Breast epithelium (tissue), 4 donors: Measurements from ENCODE around the gene ANXA2R. TPM values are rescaled to one million over a fixed set of nuclear protein-coding genes. Genes with fewer than 3 reads are reported as not detected.

ENCODE experiments used
- DNase-seq, 2 donors: peaks; one replicate each; pipeline ENCODE4 v3.0.0-alpha.2; 2019; ENCODE audit warnings: low spot score in 2 of 2
- H3K27ac ChIP-seq, 2 donors: fragments of 200-600 bp; sonication (generic) in 1 of 2; one replicate each; pipeline ENCODE4 v1.5.1; 2016 to 2019; ENCODE audit warnings: mild to moderate bottlenecking in 1 of 2
- H3K27me3 ChIP-seq, 2 donors: fragments of 200-600 bp; sonication (generic) in 1 of 2; one replicate each; pipeline versions ENCODE4 v1.5.1 to v1.6.0; 2017 to 2019; ENCODE audit warnings: control low read depth in 1 of 2, mild to moderate bottlenecking in 1 of 2
- H3K36me3 ChIP-seq: fragments of 200-600 bp; one replicate; pipeline ENCODE4 v1.5.1; 2019
- H3K4me1 ChIP-seq, 2 donors: fragments of 200-600 bp; sonication (generic); one replicate each; pipeline ENCODE4 v1.5.1; 2016 to 2019; ENCODE audit warnings: control low read depth in 1 of 2
- H3K4me3 ChIP-seq, 3 donors: fragments of 200-600 bp; sonication (generic); 1 replicate in 2 of 3; 2 replicates in 1 of 3; pipeline ENCODE4 v1.5.1; 2016 to 2019; ENCODE audit warnings: mild to moderate bottlenecking in 3 of 3, moderate library complexity in 2 of 3
- H3K9me3 ChIP-seq, 2 donors: fragments of 200-600 bp; sonication (generic) in 1 of 2; one replicate each; pipeline ENCODE4 v1.5.1; 2016 to 2019; ENCODE audit warnings: control low read depth in 1 of 2
- CTCF ChIP-seq, 3 donors: fragments of 450-650 bp; IDR thresholded peaks; one replicate each; pipeline ENCODE4 v1.5.1; 2016 to 2017; ENCODE audit warnings: antibody characterized with exemption in 3 of 3, mild to moderate bottlenecking in 3 of 3, moderate library complexity in 3 of 3
- POLR2A ChIP-seq: fragments of 450-650 bp; IDR thresholded peaks from one replicate; pipeline ENCODE4 v1.6.1; 2016; ENCODE audit warnings: antibody characterized with exemption, mild to moderate bottlenecking, moderate library complexity
- POLR2AphosphoS5 ChIP-seq, 3 donors: sonication (generic); formaldehyde crosslinking; IDR thresholded peaks; one replicate each; pipeline ENCODE4 v1.6.1; 2017; ENCODE audit warnings: antibody characterized with exemption in 3 of 3
- intact Hi-C: fragments of 100-400 bp; cut with DNase I; formaldehyde crosslinking; loops from one replicate; pipeline ENCODE4 v1.15.1; 2023; ENCODE audit warnings: low total_unique reads
- total RNA-seq, 3 donors: library from RNA; depleted of rRNA; stranded (reverse); fragments of >200 nt; gene quantifications; one replicate each; pipeline ENCODE4 v1.1.0, GENCODE V29; 2016

The ANXA2R gene
- total RNA-seq, 3 donors from 2014 or later = 3.2 to 5.4 (median 4.6) TPM

DNA sequence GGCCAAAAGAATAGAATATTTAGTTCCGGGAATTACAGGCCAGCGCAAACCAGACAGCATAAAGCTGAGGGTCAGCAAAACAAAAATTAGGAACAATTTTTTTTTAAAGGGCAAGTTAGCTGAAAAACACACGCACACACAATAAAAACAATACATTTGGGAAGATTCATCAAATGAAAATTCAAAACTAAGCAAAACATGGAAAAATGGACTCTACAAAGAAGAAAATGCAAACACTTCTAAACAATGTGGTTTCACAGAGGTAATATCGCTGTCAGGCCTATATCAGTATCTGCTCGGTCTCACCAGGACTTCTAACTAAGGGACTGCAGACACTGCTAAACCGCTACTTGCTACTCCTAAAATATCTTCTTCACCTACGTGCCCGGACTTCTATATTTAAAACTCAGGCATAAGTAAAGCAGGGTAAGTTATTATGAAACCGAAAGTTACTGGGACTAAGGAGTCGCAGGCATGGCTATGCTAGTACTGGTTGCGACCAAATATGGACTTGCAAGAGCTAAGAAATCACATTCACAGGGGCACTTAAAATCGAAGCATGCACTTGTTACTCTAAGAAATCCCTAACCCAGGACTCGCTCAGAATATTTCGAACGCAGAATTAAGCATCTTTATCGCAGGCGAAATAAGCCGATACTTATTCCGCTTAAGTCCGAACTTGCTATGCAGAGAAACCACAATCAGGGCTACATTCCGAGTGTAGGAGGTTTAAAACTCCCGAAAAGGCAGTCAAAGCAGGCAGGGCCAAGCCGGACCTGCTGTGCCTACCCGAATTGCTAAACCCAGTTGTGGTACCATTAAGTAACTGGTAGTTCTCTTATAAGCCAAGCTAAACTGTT, 2.3 kb downstream of the ANXA2R start:
- peak overlapping the region; percentile 67 to 74 for H3K27ac ChIP-seq
- no peaks in the 10 kb centered on the region for H3K27me3 ChIP-seq
- intact Hi-C loops = no loop called here

DNA sequence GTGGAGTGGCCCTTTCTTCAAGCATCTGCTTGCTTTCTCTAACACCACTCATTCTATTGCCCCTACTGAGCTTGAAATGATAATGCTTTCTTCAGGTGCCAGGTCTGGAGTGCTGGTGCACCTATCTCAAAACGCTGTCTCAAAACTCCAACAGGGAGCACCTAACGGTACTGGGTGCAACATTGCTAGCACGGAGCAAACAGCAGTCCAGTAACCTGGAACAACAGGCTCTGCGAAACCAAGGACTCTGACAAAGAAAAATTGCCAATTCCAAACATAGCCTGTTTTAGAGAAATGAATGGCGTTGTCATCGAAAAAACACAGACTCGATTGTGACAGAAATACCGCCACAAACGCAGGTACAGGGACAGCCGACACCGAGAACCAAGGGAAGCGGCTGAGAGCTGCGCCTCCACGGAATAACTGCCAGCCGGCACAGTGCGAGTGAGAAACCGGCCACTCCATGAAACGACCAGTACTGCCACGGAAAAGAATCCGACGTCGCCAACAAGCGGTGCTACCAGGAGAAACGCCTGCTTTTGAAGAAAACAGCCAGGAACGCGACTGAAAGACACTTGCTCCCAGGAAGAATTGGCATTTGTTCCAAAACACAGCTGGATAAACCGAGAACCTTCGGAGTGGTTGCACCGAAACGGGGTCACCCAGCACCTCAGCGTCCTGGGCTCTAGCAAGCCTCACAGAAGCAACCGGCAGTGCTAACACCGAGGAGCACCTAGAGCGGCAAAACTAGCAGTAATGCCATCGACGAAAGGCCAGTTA, 3.1 kb downstream of the ANXA2R start:
- Histone ChIP-seq H3K36me3 (no peaks in the 10 kb centered on the region), H3K4me1 (no peaks in the 10 kb centered on the region), H3K27me3 (no peaks in the 10 kb centered on the region), H3K27ac (peak overlapping the region; percentile 67 to 74), H3K9me3 (peaks cover 0 to 3% of the 10 kb centered on the region in 2 donors), H3K4me3 (peak overlapping the region; percentile 31 to 68 (median 55))
- intact Hi-C loops = no loop called here
- TF ChIP-seq CTCF (IDR thresholded peaks at IDR 0.05) (no peak), POLR2AphosphoS5 (IDR thresholded peaks at IDR 0.05) (no peak), POLR2A (no peak)
- DNase-seq = no peak

More for the DNA sequence above, 2.3 kb downstream of the ANXA2R start:
- Histone ChIP-seq H3K9me3 (peaks cover 0 to 3% of the 10 kb centered on the region in 2 donors), H3K4me1 (no peaks in the 10 kb centered on the region), H3K36me3 (no peaks in the 10 kb centered on the region), H3K4me3 (peak overlapping the region; percentile 31 to 68 (median 55))
- TF ChIP-seq POLR2A (no peak), POLR2AphosphoS5 (IDR thresholded peaks at IDR 0.05) (peak in 2 of 3 donors; percentile 7 to 15), CTCF (IDR thresholded peaks at IDR 0.05) (no peak)
- DNase-seq = no peak

GRCh38 chr5:43036409-43036808, 3.7 kb downstream of the ANXA2R start:
- no peaks in the 10 kb centered on the region for H3K27me3 ChIP-seq
- intact Hi-C loops = no loop called here

DNA sequence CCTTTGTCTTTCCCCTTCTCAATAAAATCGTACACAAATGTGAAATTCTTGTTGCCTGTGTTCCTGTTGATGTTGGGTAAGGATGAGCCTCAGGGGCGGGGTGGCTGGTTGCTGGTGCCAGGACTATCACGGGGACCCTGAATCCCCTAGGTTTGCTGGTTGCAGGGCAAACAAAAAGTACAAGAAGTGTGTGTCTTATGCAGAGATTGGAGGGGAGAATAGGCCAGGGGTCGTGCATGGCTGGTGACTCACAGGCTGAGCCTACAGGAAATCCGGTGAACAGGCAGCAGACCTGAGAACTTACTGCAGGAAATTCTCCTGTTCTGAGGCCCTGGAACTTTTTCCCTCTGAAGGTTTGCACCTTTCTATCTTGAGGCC, 5.5 kb downstream of the ANXA2R start:
- intact Hi-C loops = no loop called here
- Histone ChIP-seq H3K36me3 (no peaks in the 10 kb centered on the region), H3K4me1 (no peaks in the 10 kb centered on the region), H3K27me3 (no peaks in the 10 kb centered on the region), H3K9me3 (peaks cover 0 to 3% of the 10 kb centered on the region in 2 donors), H3K27ac (peak overlapping the region in 1 of 2 donors; percentile 79), H3K4me3 (peak overlapping the region in 1 of 3 donors; percentile 52)
- DNase-seq = no peak
- TF ChIP-seq POLR2A (no peak), POLR2AphosphoS5 (IDR thresholded peaks at IDR 0.05) (no peak), CTCF (IDR thresholded peaks at IDR 0.05) (no peak)

More at GRCh38 chr5:43036409-43036808, 3.7 kb downstream of the ANXA2R start:
- no peak for TF ChIP-seq POLR2A
- TF ChIP-seq POLR2AphosphoS5 (IDR thresholded peaks at IDR 0.05) = no peak
- TF ChIP-seq CTCF (IDR thresholded peaks at IDR 0.05) = no peak
- no peak for DNase-seq
- peak overlapping the region in 1 of 2 donors; percentile 74 for H3K27ac ChIP-seq
- no peaks in the 10 kb centered on the region for H3K36me3 ChIP-seq
- no peaks in the 10 kb centered on the region for H3K4me1 ChIP-seq
- no peak overlapping the region for H3K4me3 ChIP-seq
- peaks cover 0 to 3% of the 10 kb centered on the region in 2 donors for H3K9me3 ChIP-seq
